ENCODE results near the gene UST. TPM values are rescaled to one million over a fixed set of nuclear protein-coding genes. Genes with fewer than 3 reads are reported as not detected.

The UST gene
- total and polyA plus RNA-seq, 3 donors from 2014 or later, result 14.9 to 16.0 (median 14.9) TPM

DNA sequence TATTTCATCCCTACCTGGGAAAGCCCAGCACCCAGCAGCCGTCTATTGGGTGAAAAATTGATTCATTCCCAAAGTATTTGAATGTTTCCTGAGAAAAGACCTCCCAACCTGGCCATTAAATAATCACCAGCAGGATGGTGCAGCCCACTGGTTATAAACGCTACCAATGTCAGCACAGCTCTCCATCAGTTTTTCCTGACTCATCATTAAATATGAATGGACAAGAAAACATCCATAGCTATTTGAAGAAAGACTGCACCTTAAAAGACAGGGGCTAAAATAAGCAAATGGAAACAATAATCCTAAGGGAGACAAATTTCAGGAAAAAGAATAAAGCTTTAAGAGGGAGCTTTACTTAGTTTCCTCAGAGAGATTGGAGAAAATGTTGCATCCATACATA lies 261.9 kb downstream of the UST start:
- no peak for TF ChIP-seq POLR2A (IDR thresholded peaks at IDR 0.05)
- TF ChIP-seq, protein P1, sequence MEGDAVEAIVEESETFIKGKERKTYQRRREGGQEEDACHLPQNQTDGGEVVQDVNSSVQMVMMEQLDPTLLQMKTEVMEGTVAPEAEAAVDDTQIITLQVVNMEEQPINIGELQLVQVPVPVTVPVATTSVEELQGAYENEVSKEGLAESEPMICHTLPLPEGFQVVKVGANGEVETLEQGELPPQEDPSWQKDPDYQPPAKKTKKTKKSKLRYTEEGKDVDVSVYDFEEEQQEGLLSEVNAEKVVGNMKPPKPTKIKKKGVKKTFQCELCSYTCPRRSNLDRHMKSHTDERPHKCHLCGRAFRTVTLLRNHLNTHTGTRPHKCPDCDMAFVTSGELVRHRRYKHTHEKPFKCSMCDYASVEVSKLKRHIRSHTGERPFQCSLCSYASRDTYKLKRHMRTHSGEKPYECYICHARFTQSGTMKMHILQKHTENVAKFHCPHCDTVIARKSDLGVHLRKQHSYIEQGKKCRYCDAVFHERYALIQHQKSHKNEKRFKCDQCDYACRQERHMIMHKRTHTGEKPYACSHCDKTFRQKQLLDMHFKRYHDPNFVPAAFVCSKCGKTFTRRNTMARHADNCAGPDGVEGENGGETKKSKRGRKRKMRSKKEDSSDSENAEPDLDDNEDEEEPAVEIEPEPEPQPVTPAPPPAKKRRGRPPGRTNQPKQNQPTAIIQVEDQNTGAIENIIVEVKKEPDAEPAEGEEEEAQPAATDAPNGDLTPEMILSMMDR (IDR thresholded peaks at IDR 0.05), result no peak
- no peak overlapping the region for H3K4me3 ChIP-seq
- no peaks in the 10 kb centered on the region for H3K4me1 ChIP-seq
- intact Hi-C loops (cut with DNase I; ENCODE audit: low total_unique reads), result no loop called here
- WGBS, 2 donors, result 89 to 95% methylated on average over 2 of the region's 2 CpGs
- DNase-seq, result no peak
- H3K27ac ChIP-seq, result no peak overlapping the region
- H3K27me3 ChIP-seq, result no peaks in the 10 kb centered on the region
- H3K36me3 ChIP-seq (ENCODE audit: low read depth, missing control alignments), result no peaks in the 10 kb centered on the region
- H3K9me3 ChIP-seq, result no peaks in the 10 kb centered on the region

DNA sequence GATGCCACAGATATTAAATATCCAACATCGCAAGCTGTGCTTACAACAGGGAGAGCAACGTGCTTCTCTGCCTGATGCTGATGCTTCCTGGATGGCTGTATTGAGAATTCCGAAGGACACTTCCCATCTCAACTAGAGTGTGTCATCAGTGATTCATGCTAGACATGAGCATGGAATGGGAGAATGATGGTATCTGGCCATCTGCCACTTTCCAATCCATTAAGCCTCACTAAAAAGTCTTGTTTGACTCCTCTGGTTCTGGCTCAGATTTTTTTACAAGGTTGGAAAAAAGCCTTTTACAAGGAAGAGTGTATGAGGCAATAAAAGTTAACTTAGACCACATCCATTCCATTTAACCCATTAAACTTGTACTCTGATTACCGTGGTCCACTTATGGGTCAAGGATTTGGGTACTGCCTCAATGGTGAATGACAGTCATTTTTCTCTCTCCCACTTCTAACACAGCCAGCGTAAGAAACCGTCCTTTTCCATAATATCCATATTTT lies 265.3 kb downstream of the UST start:
- Histone ChIP-seq H3K36me3 (ENCODE audit: low read depth, missing control alignments) (no peaks in the 10 kb centered on the region), H3K9me3 (no peaks in the 10 kb centered on the region), H3K4me3 (no peak overlapping the region), H3K27me3 (no peaks in the 10 kb centered on the region), H3K4me1 (no peaks in the 10 kb centered on the region), H3K27ac (no peak overlapping the region)
- no peak for DNase-seq
- 85 to 89% methylated on average over 6 of the region's 6 CpGs for WGBS, 2 donors
- intact Hi-C loops (cut with DNase I; ENCODE audit: low total_unique reads), result no loop called here
- TF ChIP-seq, protein P1 (IDR thresholded peaks at IDR 0.05), result no peak
- no peak for TF ChIP-seq POLR2A (IDR thresholded peaks at IDR 0.05)

DNA sequence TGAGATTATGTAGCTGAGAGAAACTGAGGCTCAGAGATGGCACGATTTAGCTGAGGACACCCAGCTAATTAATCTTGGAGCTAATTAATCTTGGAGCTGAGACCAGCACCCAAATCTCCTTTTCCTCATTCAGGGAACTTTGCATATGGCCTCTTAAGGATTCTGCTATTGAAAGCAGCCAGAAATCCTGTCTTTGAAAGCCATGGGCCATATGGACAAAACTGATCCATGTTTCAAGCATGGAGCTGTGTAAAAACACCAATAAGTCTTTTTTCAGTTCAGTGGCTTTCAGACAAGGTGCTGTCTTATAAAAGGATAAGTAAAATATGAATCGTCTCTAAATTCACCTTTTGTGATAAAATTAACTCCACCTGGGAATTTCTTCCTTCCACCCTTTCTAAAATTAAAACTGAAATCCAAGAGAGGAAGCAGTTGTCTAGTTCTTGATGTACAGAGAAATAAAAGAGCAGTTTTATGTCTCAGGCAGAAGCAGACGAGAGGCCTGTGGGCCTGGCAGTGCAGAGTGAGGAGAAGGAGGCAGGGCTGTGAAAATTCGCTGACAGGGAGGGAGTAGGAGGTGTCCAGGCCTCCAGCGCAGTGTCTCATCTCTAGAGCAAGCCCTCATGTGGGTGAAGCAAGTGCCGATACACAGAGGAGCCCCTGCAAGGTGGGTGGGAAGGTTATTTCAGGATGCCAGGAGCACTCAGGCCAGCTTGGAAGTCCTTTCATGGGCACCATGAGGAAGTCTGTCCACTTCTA lies 266.9 kb downstream of the UST start:
- H3K27ac ChIP-seq, result no peak overlapping the region
- no peaks in the 10 kb centered on the region for H3K9me3 ChIP-seq
- 72 to 74% methylated on average over 6 of the region's 6 CpGs for WGBS, 2 donors
- H3K36me3 ChIP-seq (ENCODE audit: low read depth, missing control alignments), result no peaks in the 10 kb centered on the region
- no peaks in the 10 kb centered on the region for H3K27me3 ChIP-seq
- no peak overlapping the region for H3K4me3 ChIP-seq
- TF ChIP-seq, protein P1 (IDR thresholded peaks at IDR 0.05), result no peak
- no peak for TF ChIP-seq POLR2A (IDR thresholded peaks at IDR 0.05)
- H3K4me1 ChIP-seq, result no peaks in the 10 kb centered on the region
- intact Hi-C loops (cut with DNase I; ENCODE audit: low total_unique reads), result no loop called here
- no peak for DNase-seq

DNA sequence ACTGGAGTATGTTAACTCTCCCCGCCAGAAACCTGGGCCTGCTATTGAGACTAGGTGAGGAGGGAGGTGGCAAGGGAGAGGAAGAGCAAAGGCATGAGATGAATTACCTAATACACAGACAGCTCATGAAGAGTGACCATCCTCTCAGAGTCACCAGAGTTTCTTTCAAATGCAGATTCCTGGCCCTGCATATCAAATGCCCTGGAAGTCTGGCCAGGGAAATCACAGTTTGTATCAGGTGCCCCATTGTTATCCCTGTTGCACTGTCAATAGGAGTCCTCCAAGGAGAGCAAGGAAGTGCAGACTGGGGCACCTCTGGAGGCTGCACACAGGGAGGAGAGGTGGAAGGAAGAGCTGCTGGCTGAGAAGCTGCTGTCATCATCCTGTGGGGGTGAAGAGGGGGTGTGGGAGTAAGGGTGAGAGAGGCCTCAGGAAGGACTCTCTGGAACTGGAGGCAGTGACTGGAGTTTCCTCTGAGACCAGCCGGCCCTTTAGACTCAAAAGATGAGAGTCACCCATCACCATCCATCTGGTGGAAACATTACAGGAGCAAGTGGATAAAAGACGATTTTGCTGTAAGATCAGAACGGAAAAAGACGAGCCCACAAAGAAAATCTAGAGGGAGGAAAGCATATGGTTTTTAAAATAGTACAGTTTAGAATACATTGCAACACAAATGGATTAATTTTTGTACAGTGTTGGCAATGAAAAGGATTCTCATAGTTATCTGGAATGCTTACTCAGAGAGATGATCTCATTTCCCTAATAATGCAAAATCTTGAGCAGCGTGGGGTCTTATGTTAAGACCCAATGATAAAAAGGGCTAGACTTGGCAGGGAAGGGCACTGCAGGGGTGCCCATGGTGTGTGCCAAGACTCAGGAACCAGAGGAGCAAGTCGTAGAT lies 268.1 kb downstream of the UST start:
- no peaks in the 10 kb centered on the region for H3K27me3 ChIP-seq
- WGBS, 2 donors, result 67 to 72% methylated on average over 7 of the region's 7 CpGs
- intact Hi-C loops (cut with DNase I; ENCODE audit: low total_unique reads), result no loop called here
- H3K36me3 ChIP-seq (ENCODE audit: low read depth, missing control alignments), result no peaks in the 10 kb centered on the region
- no peak for DNase-seq
- H3K9me3 ChIP-seq, result no peaks in the 10 kb centered on the region
- TF ChIP-seq, protein P1 (IDR thresholded peaks at IDR 0.05), result no peak
- TF ChIP-seq POLR2A (IDR thresholded peaks at IDR 0.05), result no peak
- no peak overlapping the region for H3K4me3 ChIP-seq
- H3K27ac ChIP-seq, result no peak overlapping the region
- H3K4me1 ChIP-seq, result no peaks in the 10 kb centered on the region
